Ovary (tissue), 3 donors: ENCODE data around the gene THBS4.

Experiments
- CTCF ChIP-seq, 3 donors: fragments of 450-650 bp in 2 of 3; fragments of 200-600 bp in 1 of 3; IDR thresholded peaks; one replicate each; pipeline versions ENCODE4 v1.5.1 to v1.8.0; 2016 to 2022; ENCODE audit warnings: antibody characterized with exemption in 3 of 3, mild to moderate bottlenecking in 1 of 3
- EP300 ChIP-seq: sonication (generic); formaldehyde crosslinking; IDR thresholded peaks from one replicate; pipeline ENCODE4 v1.6.1; 2017; ENCODE audit warnings: antibody characterized with exemption
- POLR2A ChIP-seq: fragments of 450-650 bp; IDR thresholded peaks from one replicate; pipeline ENCODE4 v1.6.1; 2017; ENCODE audit warnings: antibody characterized with exemption, mild to moderate bottlenecking, moderate library complexity
- donor health status: DM: no; HTN: no; CAD: no.

DNA sequence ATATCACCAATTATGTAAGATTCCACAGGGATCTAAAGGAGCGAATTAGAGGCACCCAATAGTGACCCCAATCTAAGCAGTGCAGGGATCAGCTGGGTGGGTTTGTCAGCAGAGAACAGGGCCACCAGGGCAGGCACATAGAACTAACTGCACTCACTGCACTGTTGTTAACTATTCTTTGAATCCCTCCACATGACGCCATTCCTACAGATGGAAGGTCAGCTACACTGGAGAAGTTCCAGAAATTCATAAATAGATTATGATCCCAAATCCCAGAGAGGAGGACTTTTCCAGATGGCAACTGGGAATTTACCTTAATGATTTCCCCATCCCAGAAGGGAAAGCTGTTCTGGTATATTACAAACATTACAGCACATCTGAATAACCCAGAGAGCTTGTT lies 84.2 kb downstream of the THBS4 start:
- TF ChIP-seq CTCF (IDR thresholded peaks at IDR 0.05) (no peak), POLR2A (no peak), EP300 (no peak)
